Spleen (tissue), 11 donors: ENCODE data around the gene NCAPG2. TPM values are rescaled to one million over a fixed set of nuclear protein-coding genes. Genes with fewer than 3 reads are reported as not detected.

Experiments used
- DNase-seq: peaks from one replicate; pipeline ENCODE4 v3.0.0-alpha.2; 2020
- H3K27ac ChIP-seq, 8 donors: fragments of 200-600 bp; sonication (generic) in 7 of 8; 1 replicate in 4 of 8; 2 replicates in 4 of 8; pipeline versions ENCODE4 v1.5.0 to v1.8.0; 2016 to 2021; ENCODE audit warnings: inconsistent platforms in 4 of 8, mild to moderate bottlenecking in 4 of 8, moderate library complexity in 1 of 8
- H3K27me3 ChIP-seq, 7 donors: fragments of 200-600 bp; sonication (generic) in 6 of 7; replicated peaks in 1 of 7; 1 replicate in 4 of 7; 2 replicates in 3 of 7; pipeline versions ENCODE4 v1.5.0 to v1.8.0; 2016 to 2021; ENCODE audit warnings: inconsistent platforms in 3 of 7, mild to moderate bottlenecking in 1 of 7
- H3K36me3 ChIP-seq, 6 donors: fragments of 200-600 bp; sonication (generic) in 5 of 6; 1 replicate in 4 of 6; 2 replicates in 2 of 6; pipeline versions ENCODE4 v1.5.0 to v1.8.0; 2016 to 2021; ENCODE audit warnings: inconsistent platforms in 2 of 6
- H3K4me1 ChIP-seq, 6 donors: fragments of 200-600 bp; sonication (generic) in 5 of 6; 1 replicate in 3 of 6; 2 replicates in 3 of 6; pipeline versions ENCODE4 v1.5.0 to v1.8.0; 2016 to 2021; ENCODE audit warnings: inconsistent platforms in 3 of 6
- H3K4me3 ChIP-seq, 8 donors: fragments of 200-600 bp; sonication (generic) in 7 of 8; 1 replicate in 4 of 8; 2 replicates in 4 of 8; pipeline versions ENCODE4 v1.5.0 to v1.8.0; 2016 to 2021; ENCODE audit warnings: inconsistent platforms in 4 of 8, mild to moderate bottlenecking in 4 of 8, moderate library complexity in 2 of 8
- H3K9me3 ChIP-seq, 8 donors: fragments of 200-600 bp; sonication (generic) in 7 of 8; 1 replicate in 4 of 8; 2 replicates in 4 of 8; pipeline versions ENCODE4 v1.5.0 to v1.8.0; 2016 to 2021; ENCODE audit warnings: inconsistent platforms in 4 of 8
- POLR2A ChIP-seq, 3 donors: fragments of 450-650 bp; IDR thresholded peaks; one replicate each; pipeline ENCODE4 v1.5.1; 2017; ENCODE audit warnings: antibody characterized with exemption in 3 of 3, mild to moderate bottlenecking in 1 of 3
- POLR2AphosphoS5 ChIP-seq, 3 donors: sonication (generic); formaldehyde crosslinking; IDR thresholded peaks; one replicate each; pipeline ENCODE4 v1.5.1; 2017; ENCODE audit warnings: antibody characterized with exemption in 3 of 3
- WGBS, 5 donors: extraction: QIAGEN DNeasy Blood & Tissue Kit in 3 of 5; methylation state at CpG; one replicate each; pipeline versions ENCODE4 v1.1.5 to v1.1.7; 2013 to 2018; 5-methylcytosine and 5-hydroxymethylcytosine counted together
- intact Hi-C: fragments of 100-400 bp; cut with DNase I; formaldehyde crosslinking; loops from one replicate; pipeline ENCODE4 v1.15.0; 2023; ENCODE audit warnings: low total_unique reads
- polyA plus RNA-seq, 3 donors: library from polyadenylated mRNA; stranded (reverse); fragments of 200-250 nt; gene quantifications; one replicate each; pipeline ENCODE4 v1.2.1, GENCODE V29; 2013
- total RNA-seq, 7 donors: library from RNA; depleted of rRNA in 3 of 7; stranded (reverse); fragments of >200 nt in 3 of 7; fragmentation: NEBNext Ultra II Directional in 4 of 7; extraction: Animal tissue kit (Norgen Biotek cat#: 25700) in 4 of 7; gene quantifications; one replicate each; pipeline versions ENCODE4 v1.1.0 to v1.2.1, GENCODE V29; 2016 to 2021
- TF ChIP-seq, protein P1 (sequence below), 11 experiments: fragments of 200-600 bp in 7 of 11; fragments of 450-650 bp in 4 of 11; sonication (generic) in 4 of 11; IDR thresholded peaks in 8 of 11; conservative IDR thresholded peaks in 3 of 11; 1 replicate in 7 of 11; 2 replicates in 4 of 11; pipeline versions ENCODE4 v1.4.0 to v1.8.0; 2016 to 2021; ENCODE audit warnings: antibody characterized with exemption in 11 of 11, inconsistent platforms in 4 of 11, mild to moderate bottlenecking in 1 of 11
- donor health status: healthy with polysubstance abuse.
- donor health status: DM: no; HTN: no; CAD: no; lungs with moderate emphysema.
- donor health status: DM: no; HTN: no; CAD: no.
- donor health status: Bipolar disorder and iron deficiency.
- donor health status: healthy.
- donor health status: DM: no; HTN: no; CAD: no.
- donor health status: DM: yes; HTN: yes; CAD: no.

NCAPG2 gene
- total and polyA plus RNA-seq, 10 donors: 2.2 to 18.0 (median 10.8) TPM

DNA sequence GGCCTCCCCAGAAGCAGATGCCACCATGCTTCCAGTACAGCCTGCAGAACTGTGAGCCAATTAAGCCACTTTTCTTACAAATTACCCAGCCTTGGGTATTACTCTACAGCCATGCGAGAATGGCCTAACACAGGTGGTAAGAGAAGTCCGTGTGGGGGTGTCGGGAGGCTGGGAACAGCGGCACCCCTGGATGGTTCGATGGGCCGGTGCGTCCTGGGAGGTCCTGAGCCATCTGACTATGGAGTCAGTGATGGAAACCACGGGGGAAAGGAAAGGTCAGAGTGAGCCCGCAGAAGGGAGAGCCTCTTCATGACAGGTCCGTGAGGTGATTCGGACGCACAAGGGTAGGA is 114.4 kb downstream of the NCAPG2 start:
- no peak for DNase-seq
- TF ChIP-seq POLR2AphosphoS5 (IDR thresholded peaks at IDR 0.05) (no peak), POLR2A (IDR thresholded peaks at IDR 0.05) (no peak)
- TF ChIP-seq, protein P1, sequence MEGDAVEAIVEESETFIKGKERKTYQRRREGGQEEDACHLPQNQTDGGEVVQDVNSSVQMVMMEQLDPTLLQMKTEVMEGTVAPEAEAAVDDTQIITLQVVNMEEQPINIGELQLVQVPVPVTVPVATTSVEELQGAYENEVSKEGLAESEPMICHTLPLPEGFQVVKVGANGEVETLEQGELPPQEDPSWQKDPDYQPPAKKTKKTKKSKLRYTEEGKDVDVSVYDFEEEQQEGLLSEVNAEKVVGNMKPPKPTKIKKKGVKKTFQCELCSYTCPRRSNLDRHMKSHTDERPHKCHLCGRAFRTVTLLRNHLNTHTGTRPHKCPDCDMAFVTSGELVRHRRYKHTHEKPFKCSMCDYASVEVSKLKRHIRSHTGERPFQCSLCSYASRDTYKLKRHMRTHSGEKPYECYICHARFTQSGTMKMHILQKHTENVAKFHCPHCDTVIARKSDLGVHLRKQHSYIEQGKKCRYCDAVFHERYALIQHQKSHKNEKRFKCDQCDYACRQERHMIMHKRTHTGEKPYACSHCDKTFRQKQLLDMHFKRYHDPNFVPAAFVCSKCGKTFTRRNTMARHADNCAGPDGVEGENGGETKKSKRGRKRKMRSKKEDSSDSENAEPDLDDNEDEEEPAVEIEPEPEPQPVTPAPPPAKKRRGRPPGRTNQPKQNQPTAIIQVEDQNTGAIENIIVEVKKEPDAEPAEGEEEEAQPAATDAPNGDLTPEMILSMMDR (IDR thresholded peaks at IDR 0.05 in 8 of 11, conservative IDR thresholded peaks at IDR 0.05 in 3 of 11): no peak
- peaks cover 0 to 27% (median 0%) of the 10 kb centered on the region in 8 donors for H3K9me3 ChIP-seq
- no peak overlapping the region for H3K4me3 ChIP-seq
- H3K36me3 ChIP-seq: no peaks in the 10 kb centered on the region
- 89 to 94% (median 91%) methylated on average over 12 of the region's 12 CpGs for WGBS, 5 donors
- H3K4me1 ChIP-seq: peaks cover 10 to 29% (median 16%) of the 10 kb centered on the region in 6 donors
- H3K27me3 ChIP-seq: peaks cover 0 to 40% (median 27%) of the 10 kb centered on the region in 7 donors
- intact Hi-C loops: no loop called here
- no peak overlapping the region for H3K27ac ChIP-seq

DNA sequence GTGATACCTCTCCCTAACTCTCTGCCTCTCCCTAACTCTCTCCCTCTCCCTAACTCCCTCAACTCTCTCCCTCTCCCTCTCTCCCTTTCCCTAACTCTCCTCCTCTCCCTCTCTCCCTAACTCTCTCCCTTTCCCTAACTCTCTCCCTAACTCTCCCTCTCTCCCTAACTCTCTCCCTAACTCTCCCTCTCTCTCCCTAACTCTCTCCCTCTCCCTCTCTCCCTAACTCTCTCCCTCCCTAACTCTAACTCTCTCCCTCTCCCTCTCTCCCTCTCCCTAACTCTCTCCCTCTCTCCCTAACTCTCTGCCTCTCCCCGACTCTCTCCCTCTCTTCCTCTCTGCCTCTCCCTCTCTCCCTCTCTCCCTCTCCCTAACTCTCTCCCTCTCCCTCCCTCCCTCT is 115.0 kb downstream of the NCAPG2 start:
- peaks cover 0 to 22% (median 0%) of the 10 kb centered on the region in 8 donors for H3K9me3 ChIP-seq
- no peak overlapping the region for H3K4me3 ChIP-seq
- H3K27ac ChIP-seq: no peak overlapping the region
- TF ChIP-seq, protein P1 (IDR thresholded peaks at IDR 0.05 in 8 of 11, conservative IDR thresholded peaks at IDR 0.05 in 3 of 11): no peak
- no peak for TF ChIP-seq POLR2A (IDR thresholded peaks at IDR 0.05)
- no peak for TF ChIP-seq POLR2AphosphoS5 (IDR thresholded peaks at IDR 0.05)
- 35 to 64% (median 44%) methylated on average over 1 of the region's 1 CpG for WGBS, 5 donors
- H3K36me3 ChIP-seq: no peaks in the 10 kb centered on the region
- intact Hi-C loops: no loop called here
- peaks cover 0 to 45% (median 32%) of the 10 kb centered on the region in 7 donors for H3K27me3 ChIP-seq
- no peak for DNase-seq
- peaks cover 10 to 29% (median 16%) of the 10 kb centered on the region in 6 donors for H3K4me1 ChIP-seq

DNA sequence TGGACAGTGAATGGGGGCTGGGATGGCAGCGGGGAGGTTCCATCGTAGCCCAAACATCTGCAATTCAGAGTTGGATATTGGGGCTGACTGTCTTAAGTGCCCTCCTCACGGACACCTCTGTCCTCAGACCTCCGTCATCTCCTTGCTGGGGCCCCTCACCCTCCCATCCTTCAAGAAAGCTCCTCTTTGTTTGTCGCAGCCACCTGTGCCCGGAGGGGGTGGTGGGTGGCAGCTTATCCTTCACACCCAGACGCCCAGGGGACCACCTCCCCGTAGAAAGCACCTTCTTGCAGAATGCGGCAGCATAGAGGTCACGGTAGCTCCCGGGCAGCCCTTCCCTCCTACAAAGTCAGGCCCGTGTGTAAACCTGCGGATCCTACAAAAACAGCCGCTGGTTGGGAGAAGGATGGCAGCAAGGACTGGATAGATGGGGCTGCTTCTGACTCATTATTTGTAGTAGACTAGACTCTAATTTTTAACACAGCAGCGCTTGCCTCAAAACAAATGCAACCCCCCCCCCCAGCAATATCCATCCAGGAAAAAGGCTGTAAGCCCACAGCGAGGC is 115.6 kb downstream of the NCAPG2 start:
- no peak overlapping the region for H3K4me3 ChIP-seq
- peaks cover 0 to 16% (median 0%) of the 10 kb centered on the region in 8 donors for H3K9me3 ChIP-seq
- H3K36me3 ChIP-seq: no peaks in the 10 kb centered on the region
- WGBS, 5 donors: 47 to 59% (median 55%) methylated on average over 16 of the region's 16 CpGs
- H3K27me3 ChIP-seq: peaks cover 0 to 52% (median 39%) of the 10 kb centered on the region in 7 donors
- DNase-seq: no peak
- TF ChIP-seq POLR2AphosphoS5 (IDR thresholded peaks at IDR 0.05): no peak
- TF ChIP-seq, protein P1 (IDR thresholded peaks at IDR 0.05 in 8 of 11, conservative IDR thresholded peaks at IDR 0.05 in 3 of 11): no peak
- TF ChIP-seq POLR2A (IDR thresholded peaks at IDR 0.05): no peak
- H3K27ac ChIP-seq: no peak overlapping the region
- H3K4me1 ChIP-seq: peaks cover 10 to 29% (median 16%) of the 10 kb centered on the region in 6 donors
- intact Hi-C loops: no loop called here

DNA sequence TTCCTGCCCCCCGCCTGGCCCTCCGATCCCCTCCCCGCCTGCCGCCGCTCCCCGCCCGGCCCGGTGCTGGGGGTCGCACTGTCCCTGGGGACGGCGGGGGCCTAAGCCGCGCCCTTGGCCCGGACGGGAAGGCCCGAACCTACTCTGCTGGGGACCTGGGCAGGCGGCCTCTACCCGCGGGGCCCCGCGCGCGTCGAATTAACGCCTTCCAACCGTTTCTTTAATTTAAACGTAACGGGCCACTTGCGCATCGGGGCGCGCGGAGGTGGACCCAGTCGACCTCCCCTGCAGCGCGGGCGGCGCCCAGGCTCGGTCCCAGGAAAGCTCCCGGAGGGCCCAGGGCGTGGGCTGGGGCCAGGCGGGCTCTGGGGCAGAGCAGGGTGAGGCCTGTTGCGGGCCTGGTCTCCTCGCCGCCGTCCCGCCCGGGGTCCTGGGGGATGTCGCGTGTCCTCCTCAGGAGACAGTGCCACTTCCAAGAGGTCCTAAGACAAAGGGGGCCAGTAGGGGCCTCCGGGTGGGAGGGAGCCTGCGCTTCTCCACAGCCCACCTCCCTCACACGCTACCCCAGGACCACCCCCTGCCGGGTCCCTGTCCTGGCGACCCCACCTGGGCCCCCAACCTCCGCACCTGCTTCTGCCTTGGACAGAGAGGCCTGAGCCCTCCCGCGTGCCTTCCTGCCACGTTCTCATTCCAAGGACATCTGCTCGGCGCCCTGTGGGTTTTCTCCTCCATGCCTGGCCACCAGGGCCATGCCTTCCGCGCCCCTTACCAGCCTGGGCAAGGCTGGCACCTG is 116.3 kb downstream of the NCAPG2 start:
- H3K4me1 ChIP-seq: peaks cover 10 to 29% (median 16%) of the 10 kb centered on the region in 6 donors
- peak overlapping the region in 5 of 8 donors; percentile 7 to 61 (median 40) for H3K4me3 ChIP-seq
- DNase-seq: no peak
- peaks cover 0 to 10% (median 0%) of the 10 kb centered on the region in 8 donors for H3K9me3 ChIP-seq
- WGBS, 5 donors: 11 to 22% (median 15%) methylated on average over 35 to 63 of the region's 63 CpGs
- intact Hi-C loops: no loop called here
- H3K36me3 ChIP-seq: no peaks in the 10 kb centered on the region
- TF ChIP-seq POLR2A (IDR thresholded peaks at IDR 0.05) (no peak), POLR2AphosphoS5 (IDR thresholded peaks at IDR 0.05) (no peak)
- TF ChIP-seq, protein P1 (IDR thresholded peaks at IDR 0.05 in 8 of 11, conservative IDR thresholded peaks at IDR 0.05 in 3 of 11): no peak
- peaks cover 0 to 59% (median 44%) of the 10 kb centered on the region in 7 donors for H3K27me3 ChIP-seq
- H3K27ac ChIP-seq: no peak overlapping the region
